Measurements from ENCODE around the gene CACNA1B.
"Not testable (repeated sequence)": the region's sequence is repeated elsewhere in the genome, so short reads cannot be mapped to it uniquely, and the experiment has no call there.

CACNA1B gene

DNA sequence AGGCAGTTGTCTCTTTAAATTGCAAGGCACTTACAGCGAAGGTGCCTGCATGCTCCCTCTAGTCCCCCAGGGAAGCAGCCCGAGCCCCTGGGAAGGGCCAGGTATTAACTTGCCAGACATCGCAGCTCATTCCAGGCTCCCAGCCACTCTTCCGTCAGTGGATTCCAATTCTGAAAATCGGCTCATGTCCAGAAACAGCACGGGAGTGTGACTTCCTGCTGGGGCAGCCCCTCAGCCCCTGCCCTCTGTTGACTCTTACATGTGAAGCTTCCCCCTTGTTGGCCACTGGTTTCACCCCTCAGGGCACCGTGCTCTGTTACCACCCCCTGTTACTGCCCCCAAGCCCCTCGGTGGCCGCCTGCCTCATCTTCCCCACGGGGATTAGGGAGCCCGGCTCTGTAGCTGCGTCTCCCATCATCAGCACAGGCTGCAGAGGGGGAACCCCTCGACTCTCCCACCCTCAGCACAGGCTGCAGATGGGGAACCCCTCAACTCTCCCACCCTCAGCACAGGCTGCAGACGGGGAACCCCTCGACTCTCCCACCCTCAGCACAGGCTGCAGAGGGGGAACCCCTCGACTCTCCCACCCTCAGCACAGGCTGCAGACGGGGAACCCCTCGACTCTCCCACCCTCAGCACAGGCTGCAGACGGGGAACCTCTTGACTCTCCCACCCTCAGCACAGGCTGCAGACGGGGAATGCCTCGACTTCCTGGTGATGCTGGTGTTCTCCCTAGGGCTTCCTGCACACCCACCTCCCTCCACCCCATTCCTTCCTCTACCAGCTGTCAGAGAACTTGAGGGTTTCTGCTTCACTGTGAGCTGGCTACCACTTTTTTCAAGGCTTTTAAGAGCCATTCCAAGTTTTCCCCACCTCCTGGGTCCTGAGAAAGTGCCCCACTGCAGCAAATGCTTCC lies 11.1 kb upstream of the CACNA1B start:
- no peak for DNase-seq

DNA sequence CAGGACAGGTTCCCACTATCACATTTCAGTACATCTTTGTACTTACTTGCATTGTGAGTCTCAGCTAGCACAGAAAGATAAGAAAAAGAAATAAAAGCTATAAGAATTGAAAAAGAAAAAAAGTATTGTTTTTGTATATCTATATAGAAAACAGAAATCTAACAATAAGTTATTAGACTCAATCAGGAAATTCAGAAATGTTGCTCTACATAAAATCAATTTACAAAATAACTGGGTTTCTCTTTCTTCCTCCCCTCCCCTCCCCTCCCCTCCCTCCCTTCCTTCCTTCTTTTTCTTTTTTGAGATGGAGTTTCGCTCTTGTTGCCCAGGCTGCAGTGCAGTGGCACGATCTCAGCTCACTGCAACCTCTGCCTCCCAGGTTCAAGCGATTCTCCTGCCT lies 7.2 kb upstream of the CACNA1B start:
- DNase-seq = no peak

DNA sequence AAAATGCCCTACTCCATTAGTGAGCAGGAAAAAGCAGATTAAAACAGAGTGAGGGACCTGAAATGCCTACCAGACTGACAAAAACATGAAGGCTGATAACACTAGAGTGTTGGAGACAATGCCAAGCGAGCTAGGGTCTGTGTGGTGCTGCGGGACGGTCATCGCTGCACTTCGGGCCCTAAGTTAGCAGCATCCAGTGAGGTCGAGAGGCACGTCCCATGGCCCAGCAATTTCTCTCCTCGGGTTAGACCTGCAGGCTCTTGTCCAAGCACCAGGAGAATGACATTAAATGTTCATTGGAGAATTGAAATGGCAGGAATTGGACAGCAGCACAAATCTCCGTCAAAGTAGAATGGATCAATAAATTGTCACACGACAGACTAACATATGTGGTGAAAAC lies 5.3 kb upstream of the CACNA1B start:
- no peak for DNase-seq

DNA sequence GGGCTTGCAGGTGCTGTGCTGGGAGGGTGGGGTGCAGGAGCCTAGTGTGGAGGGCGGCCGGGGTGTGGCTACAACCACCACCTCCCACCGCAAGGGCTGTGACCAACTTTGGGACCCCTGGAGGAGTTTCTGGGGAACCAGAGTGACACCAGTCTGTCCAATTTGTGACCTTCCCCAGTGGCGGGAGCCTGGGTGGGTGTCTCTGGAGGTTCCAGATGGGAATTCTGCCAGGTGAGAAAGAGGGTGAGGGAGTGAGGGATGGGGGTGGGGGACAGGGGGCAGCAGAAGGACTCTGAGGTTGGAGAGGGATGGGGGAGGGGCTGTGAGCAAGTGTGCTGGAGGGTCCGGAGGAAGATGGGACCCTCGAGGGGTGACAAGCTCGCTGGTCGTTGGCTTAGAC lies 4.2 kb upstream of the CACNA1B start:
- DNase-seq = no peak

DNA sequence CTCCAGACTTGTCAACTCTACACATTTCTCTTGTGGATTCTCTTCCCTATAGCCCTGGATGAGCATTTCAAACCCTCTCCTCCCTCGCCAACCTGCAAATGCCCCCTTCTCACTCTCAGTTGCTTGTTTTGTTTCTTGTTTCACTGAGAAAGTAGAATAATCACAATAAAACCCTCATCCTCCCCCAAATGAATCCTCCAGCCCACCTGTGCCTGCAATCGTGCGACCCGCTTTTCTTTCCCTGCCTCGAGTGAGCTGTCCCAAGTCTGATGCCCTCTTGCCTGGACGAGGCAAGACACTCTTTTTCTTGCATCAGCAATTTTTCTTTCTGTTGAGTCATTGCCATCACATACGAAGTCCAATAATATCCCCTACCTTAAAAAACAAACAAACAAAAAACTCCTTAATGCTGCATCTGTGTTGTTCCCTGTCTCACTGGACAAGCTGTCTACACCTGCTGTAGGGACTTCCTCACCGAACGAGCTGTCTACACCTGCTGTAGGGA lies 3.7 kb upstream of the CACNA1B start:
- no peak for DNase-seq

DNA sequence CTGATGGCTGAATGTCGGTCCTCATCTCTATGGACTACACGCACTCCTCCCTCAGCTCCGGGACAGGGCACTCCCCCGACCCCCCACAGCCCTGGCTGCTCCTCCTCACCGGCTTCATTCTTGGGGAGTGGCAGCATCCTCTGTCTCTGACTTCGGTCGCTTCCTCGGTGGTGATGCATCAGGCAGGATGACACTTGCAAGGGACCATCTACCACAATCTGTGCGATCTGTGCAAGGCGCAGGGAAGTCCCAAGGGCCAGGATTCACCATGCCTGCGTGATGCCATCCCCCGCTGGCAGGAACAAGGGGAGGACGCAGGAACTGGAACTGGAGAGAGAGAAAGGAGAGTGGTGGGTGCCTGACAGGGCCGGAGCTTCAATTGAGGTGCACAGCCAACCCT lies 2.2 kb upstream of the CACNA1B start:
- no peak for DNase-seq

DNA sequence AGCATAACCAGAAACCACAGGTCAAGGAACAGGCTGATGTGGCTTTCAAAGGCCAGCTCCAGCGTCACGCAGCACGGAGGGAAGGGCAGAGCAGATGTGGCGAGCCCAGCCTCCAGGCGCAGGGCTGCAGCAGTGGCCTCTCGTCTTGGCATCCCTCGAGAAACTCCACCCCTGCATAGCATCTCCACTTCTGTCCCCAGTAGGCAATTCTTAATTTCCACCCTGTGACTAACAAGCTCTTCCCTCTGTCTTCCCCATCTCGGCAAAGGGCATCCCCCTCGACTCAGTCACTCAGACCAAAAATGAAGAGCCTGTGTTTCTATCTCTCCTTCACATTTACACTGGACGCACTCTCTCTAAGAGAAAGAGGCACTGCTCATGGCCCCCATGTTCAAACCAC lies 1.7 kb upstream of the CACNA1B start:
- DNase-seq = no peak

DNA sequence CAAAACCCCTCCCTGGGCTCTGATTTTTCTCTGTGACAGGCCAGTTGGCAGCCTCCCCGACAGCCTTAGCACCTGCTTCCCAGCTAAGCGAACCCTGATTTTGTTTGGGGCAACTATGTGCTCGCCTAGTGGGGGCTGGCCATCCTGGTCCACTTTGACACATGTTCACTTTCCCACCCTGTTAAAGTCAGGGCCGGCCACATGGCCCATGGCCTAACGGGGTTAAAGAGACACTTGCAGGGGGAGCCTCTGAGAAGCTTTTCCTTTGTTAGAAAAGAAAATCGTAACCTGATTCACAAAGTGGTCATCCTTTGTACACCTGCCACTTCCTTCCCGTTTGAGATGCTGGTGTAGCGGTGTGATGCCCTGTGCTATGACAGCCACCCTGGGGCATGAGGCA lies 1.3 kb upstream of the CACNA1B start:
- no peak for DNase-seq

DNA sequence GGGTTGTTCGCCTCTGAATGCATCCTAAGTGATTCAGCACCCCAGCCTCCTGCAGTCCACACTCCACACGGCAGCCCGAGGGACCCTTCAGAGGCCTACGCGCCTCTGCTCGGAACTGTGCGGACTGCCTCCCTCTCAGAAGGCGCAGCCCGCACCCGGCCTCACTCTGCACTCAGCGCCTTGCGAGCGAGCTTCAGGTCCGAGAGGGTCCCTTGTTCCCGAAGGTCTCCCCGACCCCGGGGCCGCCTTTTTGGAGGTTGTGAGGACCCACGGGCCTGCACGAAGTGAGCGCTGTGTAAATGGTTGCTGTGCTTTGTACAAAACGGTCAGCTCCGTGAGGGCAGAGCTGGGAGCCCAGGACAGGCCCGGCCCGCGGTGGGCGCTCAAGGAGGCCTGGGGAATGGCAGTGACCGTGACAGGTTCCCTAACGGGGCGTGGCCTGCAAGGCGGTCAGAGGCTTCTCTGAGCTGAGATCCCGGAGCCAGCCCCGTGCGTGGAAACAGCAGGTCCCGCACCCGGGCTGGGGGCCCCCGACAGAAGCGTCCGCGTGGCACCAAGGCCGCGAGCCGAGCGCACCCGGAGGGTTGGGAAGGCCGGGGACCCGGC lies 698 bp upstream of the CACNA1B start:
- DNase-seq = no peak

DNA sequence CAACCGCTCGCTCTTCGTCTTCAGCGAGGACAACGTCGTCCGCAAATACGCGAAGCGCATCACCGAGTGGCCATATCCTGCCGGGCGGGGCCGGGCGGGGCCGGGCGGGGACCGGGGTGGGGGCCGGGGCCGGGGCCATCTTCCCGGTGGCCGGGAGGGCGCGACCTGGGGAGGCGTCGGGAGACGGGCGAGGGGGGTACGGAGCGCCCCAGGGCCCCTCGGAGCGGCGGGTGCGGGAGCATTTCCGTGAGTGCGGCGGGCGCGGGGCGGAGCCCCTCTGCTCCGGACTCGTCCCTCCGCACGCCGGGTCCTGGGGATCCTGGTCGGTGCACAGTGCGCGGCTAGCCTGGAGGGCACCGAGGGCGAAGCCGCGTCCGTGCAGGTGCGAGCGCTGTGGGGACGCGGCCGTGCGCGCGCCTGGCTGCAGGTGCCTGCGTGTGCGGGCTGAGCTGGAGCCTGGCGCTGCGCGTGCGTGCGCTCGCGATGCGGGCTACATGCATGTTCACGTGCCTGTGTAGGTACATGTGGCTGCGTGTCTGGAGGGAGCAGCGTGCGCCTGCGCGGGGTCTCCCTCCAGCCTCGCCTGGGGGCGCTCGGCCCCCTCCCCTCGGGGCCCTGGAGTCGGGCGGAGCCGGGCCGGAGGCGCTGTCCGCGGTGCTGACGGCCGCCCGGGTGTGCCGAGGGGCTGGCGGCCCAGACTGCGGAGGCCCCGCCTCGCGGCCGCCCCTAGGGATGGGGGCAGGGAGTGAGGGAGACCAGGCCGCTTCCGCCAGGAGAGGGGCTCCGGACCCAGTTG lies 762 bp downstream of the CACNA1B start:
- peak; percentile 29 for DNase-seq

DNA sequence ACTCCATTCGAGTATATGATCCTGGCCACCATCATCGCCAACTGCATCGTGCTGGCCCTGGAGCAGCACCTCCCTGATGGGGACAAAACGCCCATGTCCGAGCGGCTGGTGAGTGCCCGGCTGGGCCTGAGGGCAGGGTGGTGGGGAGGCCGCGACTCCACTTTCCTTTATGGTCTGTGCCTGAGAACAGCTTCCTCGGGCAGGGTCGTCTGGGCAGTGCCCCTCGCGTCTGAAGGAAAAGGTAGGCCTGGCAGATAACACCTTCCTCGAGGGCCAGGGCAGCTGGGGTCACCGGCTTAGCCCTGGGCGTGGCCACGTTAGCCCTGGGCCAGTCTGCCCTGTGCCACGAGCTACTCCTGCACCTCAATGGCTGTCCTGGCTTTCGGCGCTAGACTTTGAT lies 1.5 kb downstream of the CACNA1B start:
- no peak for DNase-seq

DNA sequence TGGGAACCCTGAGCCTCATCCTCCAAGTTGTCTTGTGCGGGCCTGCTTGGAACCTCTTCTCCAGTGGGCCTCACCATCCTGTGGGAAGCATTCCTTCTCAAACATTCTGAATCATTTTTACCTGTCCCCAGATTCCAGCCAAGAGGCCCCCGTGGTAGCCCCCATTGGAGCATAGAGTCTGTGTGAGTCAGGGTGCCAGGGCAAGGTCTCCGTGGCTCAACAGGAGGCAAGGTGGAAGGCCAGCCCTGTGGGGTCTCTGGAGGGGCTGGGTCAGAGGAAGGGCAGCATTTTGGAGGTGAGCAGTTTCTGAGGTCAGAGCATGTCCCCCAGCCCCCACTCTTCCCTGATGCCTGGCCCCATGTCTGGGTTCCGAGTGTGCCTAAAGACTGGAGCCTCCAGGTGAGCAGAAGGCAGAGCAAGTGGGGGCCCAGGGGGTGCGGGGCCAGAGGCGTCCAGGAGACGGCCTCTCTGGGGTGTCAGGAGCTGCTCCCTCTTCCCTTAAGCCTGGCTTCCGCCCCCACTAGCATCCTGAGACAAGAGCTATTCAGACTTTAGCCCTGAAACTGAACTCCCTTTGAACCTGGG lies 2.1 kb downstream of the CACNA1B start:
- DNase-seq = no peak

DNA sequence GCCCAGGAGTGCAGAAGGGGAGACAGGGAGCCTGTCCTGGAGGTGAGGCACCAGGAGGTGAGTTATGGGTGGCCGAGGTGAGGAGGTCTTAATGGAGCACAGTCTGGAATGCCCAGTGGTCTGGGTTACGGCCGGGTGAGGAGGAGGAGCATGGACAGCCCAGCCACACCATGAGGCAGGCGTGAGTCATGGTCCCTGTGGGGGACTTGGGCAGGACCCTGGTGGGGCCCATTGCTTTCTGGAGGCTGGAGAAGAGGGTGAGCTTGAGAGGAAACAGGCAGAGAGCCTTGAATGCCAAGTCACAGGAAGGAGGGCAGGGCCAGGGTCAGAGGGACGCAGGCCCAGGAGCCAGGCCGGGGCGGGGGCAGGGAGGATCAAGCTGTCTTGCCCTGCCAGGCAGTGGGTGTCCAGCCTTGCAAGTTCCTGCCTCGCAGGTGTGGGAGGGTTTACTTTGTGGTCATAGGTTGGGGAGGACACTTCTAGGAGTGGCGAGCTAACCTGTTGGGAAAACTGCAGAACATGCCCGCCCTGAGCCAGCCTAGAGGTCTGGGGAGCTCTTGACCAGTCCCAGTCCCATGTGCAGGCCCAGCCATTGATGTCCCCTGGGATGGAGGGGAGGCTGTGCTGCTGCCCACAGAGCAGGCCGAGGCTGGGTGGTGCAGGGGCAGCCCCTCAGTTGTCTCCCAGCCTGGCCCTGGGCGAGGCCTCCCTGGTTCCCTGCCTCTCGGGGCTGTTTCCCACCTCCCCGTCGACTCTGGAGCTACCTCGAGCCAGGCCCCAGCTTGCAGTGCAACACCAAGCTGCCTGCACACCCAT lies 2.8 kb downstream of the CACNA1B start:
- no peak for DNase-seq

DNA sequence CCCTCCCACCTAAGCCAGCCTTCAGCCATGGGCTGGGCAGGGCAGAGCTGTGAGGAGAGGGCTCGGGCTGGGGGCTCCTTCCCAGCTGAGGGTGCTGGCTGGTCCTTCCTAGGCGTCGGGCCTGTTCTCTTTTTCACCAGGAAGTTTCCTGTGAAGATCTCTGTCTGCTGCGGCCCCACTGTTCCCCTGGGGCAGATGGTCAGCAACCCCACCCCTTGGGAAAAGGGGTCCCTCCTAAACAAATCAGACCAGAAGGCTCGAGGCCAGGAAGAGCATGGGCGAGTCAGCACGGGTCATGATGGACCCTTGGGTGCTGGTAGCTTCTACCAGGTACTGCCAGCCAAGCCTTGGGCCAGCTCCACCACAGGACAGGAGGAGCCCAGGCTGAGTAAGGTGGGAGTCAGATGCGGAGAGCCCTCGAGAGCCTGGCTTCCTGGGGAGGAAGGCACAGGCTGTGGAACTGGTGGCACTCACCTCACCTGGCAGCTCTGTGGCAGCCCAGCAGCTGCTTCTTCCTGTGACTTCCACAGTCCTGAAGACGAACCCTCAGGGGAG lies 3.5 kb downstream of the CACNA1B start:
- DNase-seq = no peak

DNA sequence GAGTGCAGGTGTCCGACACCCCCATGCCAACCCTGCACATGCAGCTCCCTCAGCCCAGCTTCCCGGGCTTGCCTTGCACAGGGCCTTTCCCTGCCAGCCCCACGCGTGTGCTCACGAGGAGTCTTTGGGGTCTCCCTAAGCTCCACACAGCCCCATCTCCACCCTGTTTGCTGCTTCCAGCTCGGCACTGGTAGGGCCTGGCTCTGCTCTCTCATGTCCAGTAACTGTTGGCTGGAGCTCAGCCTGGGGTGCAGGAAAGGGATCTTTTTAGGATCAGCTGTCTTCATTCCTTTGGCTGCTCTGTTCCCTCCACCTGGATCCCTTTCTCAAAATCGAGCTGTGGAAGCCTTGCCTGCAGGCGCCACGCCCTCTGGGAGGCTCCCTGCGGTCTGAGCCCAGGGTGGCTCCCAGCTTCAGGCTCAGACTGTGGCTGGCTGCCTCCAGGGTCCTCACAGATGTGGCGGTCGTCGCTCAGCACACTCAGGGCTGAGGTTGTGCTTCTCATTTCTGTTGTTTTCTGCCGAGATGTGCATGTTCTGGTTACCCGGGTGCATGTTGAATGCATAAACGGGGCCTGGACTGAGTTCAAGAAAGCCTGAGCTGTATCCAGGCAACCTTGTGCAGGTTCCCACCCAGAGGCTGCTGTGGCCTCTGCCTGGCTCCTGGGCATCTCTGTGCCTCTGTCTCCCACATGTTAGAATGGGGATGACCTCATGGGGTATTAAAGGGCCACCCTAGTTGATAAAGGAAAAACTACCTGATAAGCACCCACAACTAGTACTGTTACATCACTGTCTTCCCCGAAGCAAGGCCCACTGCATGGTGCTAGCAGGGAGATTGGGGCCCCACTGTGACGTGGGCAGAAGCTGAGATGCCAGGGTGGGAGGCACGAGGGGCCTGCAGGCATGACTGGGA lies 4.3 kb downstream of the CACNA1B start:
- no peak for DNase-seq

DNA sequence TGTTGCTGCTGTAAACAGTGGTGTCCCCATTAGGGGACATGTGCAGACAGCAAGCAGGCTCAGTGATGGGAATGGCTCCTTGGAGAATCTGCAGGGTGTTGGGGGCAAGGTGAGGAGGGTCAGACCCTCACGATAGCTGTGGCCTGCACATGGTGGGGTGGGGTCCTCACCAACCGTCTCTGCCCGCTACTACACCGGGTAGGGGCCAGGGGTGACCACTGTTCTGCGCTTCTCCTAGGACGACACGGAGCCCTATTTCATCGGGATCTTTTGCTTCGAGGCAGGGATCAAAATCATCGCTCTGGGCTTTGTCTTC lies 4.9 kb downstream of the CACNA1B start:
- DNase-seq = no peak

DNA sequence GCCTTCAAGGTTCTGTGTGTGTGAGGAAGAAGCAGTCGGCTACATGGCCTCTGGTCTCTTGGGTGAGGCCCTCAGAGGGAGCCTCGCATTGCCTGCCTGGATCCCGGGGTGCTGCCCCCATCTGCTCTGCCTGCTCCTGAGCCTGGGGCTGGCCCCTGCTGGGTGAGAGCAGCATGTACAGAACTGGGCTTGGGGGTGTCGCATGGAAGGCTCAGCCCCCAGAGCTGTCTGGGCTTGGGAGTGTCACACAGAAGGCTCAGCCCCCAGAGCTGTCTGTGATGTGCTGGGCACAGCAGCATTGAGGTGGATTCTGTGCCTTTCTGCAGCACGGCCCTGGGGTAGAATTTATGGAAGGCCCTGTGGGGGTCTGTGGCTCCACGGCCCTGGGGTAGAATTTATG lies 6.4 kb downstream of the CACNA1B start:
- DNase-seq = not testable (repeated sequence)

DNA sequence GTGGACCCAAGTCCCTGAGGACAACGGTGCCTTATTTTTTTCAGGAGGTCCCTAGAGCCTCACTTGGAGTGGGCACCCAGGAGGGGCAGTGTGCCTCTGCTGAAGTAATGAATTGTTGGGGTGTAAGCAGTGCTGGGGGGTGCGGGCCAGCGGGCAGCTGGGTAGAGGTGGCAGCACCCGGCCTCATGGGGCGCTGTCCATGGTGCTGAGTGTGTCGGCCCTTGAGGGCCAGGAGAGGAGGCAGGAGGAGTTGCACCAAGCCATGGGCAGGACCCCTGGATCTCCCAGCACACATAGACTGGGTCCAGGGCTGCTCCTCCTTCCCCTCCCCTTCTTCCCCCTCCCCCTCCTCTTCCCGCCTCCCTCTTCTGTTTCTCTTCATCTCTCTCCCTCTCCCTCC lies 7.0 kb downstream of the CACNA1B start:
- not testable (repeated sequence) for DNase-seq

DNA sequence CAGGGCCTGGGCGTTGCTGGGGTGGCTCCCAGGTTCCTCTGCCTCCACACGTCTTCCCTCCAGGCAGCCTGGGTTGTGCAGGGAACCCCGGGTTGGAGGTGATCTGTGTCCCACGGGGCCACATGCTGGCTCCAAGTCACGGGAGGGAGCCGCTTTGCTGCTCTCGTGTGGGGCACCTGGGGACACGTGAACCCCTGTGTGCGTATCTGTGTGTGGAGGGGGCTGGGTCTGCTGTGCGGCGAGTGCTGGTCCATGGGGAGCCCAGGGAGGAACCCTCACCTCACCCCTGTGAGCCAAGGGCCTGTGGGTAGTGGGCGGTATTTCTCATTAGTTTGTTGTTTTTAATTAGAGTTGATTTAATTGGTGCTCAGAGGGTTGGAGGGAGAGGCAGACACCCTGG lies 7.5 kb downstream of the CACNA1B start:
- DNase-seq = not testable (repeated sequence)

DNA sequence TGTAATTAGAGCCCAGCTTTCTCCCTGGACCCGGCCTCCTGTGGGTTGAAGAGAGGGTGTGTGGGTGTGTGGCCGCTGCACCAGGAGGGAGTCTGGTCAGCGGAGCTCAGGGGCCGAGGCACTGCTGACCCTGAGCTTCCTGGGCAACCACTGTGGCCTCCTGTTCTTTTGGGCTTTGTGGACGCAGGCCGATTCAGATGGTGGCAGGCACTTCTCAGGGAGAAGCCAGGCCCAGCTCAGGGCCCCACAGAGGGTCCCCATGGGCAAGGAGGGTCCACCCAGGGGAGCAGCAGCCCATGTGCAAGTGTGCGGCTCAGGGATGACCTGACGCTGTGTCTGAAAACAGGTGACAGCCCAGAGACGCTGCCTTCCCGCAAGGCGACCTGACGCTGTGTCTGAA lies 11.0 kb downstream of the CACNA1B start:
- DNase-seq = not testable (repeated sequence)

DNA sequence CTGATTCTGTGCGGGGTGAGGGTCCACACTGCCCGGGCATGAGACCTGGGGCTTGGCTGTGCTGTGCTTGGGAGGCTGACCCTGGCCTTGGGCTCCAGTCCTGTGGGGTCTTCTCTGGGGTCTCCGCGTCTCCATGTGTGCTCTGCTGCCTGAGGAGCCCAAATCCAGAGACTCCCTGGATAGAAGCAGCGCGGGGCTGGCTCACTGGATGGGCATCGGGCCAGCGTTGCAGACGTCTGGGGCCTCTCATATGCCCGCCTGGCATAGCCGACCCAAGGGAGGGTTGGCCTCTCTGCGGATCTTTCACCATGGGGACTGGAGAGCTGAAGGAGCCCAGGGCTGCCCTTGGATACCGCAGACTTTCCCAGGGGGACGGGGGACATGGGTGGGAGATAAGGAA lies 12.4 kb downstream of the CACNA1B start:
- not testable (repeated sequence) for DNase-seq

All from NCI-H2227 treated with DMSO at 0.1 percent for 48 hours (cell line).